Erythroblast (primary cell): ENCODE measurements around the gene FRG2.
"Not testable (repeated sequence)": the region's sequence is repeated elsewhere in the genome, so short reads cannot be mapped to it uniquely, and the experiment has no call there.

Experiments used
- GATA1 ChIP-seq: IDR thresholded peaks from 2 replicates; pipeline ENCODE4 v1.6.1; 2011; ENCODE audit warnings: low read depth, mild to moderate bottlenecking, control low read depth, low read length, moderate library complexity
- POLR2A ChIP-seq: IDR thresholded peaks from 2 replicates; pipeline ENCODE4 v1.6.1; 2011; ENCODE audit warnings: mild to moderate bottlenecking, low read length

- not testable (repeated sequence) for TF ChIP-seq POLR2A, GATA1
These were observed 4.3 kb downstream of the FRG2 start for GRCh38 chr4:190022614-190023281.
